ENCODE measurements around the gene AGPAT3.
"Not testable (repeated sequence)": the region's sequence is repeated elsewhere in the genome, so short reads cannot be mapped to it uniquely, and the experiment has no call there.

AGPAT3 gene

DNA sequence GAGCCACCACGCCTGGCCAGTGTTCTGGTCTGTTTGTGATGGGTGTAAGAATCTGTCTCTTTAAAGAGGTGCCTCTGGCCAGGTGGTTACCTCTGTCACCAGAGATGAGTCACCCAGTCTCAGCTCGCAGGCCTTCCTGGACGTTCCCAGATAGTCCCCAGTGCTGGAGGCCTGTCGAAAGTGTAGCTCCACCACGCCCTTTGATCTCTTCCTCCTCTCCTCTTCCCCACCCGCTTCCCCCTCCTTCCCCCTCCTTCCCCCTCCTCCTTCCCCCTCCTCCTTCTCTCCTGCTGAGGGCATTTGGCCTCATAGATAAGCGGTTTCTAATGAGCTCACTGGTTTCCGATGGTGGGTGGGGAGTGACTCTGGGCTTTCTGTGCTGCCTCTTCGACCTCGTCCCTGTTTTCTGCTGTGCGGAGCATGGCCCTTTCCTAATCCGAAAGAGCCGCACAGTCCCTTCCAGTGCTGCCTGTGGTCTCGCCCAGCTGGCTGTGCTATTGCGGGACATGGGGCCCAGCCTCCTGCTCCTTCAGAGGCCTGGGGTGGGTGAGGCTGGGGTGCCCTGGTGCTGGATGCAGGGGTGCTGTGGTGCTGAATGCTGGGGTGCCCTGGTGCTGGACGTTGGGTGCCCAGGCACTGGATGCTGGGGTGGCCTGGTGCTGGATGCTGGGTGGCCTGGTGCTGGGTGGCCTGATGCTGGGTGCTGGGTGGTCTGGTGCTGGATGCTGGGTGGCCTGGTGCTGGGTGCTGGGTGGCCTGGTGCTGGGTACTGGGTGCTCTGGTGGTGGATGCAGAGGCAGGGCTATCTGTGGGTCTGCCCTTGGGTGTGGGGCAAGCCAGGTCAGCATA lies 19.2 kb downstream of the AGPAT3 start:
- DNase-seq, result no peak

DNA sequence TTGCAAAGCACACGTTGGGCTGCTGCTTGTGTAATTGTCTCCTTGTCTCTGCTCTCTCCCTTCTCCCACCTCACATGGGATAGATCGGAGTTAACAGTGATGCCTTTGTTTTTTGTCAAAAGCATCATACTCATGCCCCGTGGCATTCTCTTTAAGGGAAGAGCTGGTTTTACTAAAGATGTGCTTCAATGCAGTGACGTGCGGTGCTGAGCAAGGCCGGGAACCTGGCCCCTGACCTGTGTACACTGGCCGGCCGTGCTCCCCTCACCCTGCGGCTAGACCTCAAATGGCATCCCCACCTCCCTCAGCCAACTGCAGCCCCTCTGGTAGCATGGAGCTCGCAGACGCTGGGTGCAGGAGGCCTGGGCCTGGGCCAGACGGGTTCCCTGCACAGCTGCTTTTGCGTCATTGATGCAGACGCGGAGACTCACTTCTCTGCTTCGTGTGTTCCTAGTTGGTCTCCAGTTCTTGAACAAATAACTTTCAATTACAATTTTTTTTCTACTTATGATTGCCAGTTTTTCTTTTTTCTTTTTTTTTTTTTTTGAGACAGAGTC lies 19.9 kb downstream of the AGPAT3 start:
- no peak for DNase-seq

GRCh38 chr21:43885721-43886120 lies 20.7 kb downstream of the AGPAT3 start:
- DNase-seq, result no peak

DNA sequence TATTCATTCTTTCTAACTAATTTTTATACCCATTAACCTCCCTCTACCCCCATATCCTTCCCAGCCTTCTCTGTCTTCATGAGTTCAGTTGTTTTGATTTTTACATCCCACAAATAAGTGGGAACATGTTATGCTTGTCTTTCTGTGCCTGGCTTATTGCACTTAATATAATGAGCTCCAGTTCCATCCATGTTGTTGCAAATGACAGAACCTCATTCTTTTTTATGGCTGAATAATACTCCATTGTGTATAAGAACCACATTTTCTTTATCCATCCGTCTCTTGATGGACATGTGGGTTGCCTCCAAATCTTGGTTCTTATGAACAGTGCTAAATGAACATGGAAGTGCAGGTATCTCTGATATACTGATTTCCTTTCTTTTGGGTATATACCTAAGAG lies 21.5 kb downstream of the AGPAT3 start:
- DNase-seq, result no peak

DNA sequence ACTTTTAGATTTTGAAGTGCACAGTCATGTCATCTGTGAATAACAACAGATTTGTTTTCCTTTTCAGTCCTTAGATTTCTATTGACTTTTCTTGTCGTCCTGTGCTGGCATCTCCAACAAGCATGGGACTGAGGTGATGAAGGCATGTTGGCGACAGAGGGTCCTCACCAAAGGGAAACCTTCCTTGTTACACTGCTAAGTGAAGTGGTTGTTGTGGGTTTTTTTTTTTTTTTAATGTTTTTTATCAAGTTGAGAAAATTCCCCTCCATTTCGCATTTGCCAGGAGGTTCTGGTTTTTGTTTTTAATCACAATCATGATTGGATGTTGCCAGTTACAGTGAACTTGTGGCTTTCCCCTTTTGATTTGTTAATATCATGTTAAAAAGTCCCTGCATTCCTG lies 24.0 kb downstream of the AGPAT3 start:
- no peak for DNase-seq

DNA sequence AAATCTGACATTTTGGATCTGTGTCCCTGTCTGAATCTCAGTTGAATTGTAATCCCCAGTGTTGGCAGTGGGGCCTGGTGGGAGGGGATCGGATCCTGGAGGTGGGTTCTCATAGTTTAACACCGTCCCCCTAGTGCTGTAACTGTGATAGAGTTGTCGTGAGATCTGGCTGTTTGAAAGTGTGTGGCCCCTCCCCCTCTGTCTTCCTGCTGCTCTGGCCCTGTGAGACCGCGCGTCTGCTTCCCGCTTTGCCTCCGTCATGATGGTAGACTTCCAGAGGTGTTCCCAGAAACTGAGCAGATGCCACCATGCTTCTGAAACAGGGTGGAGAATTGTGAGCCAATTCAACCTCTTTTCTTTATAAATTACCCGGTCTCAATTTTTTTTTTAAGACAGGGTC lies 25.0 kb downstream of the AGPAT3 start:
- DNase-seq, result no peak

- no peak for DNase-seq
These were observed 27.3 kb downstream of the AGPAT3 start for GRCh38 chr21:43892334-43892733.

DNA sequence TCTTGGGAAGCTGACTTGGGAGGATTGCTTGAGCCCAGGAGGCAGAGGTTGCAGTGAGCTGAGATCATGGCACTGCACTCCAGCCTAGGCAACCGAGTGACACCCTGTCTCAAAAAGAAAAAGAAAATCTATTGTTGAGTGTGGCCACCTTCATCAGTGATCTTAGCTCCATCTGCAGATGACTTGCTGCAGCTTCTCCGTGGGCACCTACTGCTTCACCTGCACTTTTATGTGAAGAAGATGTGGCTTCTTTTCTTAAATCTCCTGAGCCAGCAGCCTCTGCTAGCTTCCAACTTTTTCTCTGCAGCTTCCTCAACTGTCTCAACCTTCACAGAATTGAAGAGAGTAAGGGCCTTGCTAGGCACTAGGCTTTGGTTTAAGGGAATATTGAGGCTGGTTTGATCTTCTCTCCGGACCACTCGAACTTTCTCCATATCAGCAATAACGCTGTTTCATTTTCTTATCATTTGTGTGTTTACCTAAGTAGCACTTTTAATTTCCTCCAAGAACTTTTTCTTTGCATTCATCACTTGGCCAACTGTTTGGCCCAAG lies 28.0 kb downstream of the AGPAT3 start:
- DNase-seq, result no peak

DNA sequence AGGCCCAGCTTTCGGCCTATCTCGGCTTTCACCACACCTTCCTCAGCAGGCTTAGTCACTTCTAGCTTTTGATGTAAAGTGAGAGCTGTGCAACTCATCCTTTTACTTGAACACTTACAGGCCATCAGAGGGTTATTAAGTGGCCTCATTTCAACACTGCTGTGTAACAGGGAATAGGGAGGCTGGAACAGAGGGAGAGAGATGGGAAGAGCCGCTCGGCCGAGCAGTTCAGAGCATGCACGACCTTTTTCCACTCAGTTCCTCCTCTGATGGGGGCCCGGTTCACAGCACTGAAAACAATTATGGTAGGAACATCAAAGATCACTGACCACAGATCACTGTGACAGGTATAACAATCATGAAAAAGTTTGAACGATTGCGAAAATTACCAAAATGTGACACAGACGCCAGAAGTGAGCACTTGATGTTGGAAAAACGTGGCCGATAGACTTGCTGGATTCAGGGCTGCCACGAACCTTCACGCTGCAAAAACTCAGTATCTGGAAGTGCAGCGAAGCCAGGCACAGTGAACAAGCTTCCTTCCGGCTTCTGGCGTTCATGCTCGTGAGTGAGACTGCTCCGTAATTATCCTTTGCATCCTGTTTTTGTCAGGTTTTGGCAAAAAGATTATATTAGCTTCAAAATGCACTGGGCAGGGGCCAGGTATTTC lies 28.6 kb downstream of the AGPAT3 start:
- DNase-seq, result no peak

GRCh38 chr21:43894206-43894577 lies 29.2 kb downstream of the AGPAT3 start:
- DNase-seq, result no peak

GRCh38 chr21:43895196-43895595 lies 30.2 kb downstream of the AGPAT3 start:
- no peak for DNase-seq

- DNase-seq, result not testable (repeated sequence)
These were observed 31.8 kb downstream of the AGPAT3 start for GRCh38 chr21:43896696-43897299.

DNA sequence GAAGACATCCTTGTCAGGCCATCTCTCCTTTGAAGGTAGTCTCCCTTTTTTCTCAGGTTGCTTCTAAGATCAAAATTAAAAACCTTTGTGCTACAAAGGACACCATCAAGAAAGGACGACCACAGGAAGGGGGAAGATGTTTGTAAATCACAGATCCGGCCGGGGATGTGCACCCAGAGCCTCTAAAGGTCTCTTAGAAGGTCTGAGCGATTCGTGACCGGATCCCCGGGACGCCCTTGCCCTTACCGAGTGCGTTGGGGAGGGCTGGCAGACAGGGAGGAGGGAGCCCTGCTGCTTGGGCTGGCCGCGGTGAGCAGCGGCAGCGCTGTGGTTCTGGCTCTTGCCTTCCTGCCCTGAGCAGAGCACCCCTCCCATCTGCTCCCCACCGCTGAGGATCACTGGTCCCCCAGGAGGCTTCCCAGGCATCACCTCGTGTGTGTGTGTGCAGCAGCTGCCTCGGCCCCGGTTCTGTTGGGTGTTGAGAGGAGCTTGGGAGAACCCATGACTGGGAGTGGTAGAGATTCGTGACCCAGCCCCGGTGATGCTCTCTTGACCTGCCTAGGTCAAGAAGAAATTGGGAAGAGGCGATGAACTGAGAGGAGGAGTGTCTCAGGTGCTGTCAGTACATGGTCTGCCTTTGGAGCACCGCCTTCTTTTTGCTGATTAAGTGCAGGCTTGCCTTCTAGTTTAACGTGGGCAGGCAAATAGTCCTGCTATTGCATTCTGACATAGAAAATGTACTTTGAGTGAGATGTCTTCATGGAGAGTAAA lies 34.5 kb downstream of the AGPAT3 start:
- DNase-seq, result no peak

DNA sequence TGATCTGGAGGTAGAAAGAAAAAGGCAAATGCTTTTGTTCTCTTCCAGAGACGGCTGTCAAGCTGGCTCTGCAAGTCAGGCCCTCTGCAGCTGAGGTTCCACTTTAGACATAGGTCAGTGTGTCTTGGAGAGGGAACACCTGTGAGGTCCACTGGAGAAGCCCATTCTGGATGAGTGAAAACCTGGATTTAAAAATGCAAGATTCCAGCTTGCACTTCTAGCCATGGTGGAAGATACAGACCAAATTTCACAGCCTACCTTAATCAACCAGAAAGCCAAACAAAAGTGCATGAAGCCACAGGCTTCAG lies 35.0 kb downstream of the AGPAT3 start:
- no peak for DNase-seq

GRCh38 chr21:43900690-43901089 lies 35.7 kb downstream of the AGPAT3 start:
- no peak for DNase-seq

GRCh38 chr21:43902441-43902840 lies 37.4 kb downstream of the AGPAT3 start:
- no peak for DNase-seq

- no peak for DNase-seq
These were observed 38.5 kb downstream of the AGPAT3 start for GRCh38 chr21:43903451-43904091.

DNA sequence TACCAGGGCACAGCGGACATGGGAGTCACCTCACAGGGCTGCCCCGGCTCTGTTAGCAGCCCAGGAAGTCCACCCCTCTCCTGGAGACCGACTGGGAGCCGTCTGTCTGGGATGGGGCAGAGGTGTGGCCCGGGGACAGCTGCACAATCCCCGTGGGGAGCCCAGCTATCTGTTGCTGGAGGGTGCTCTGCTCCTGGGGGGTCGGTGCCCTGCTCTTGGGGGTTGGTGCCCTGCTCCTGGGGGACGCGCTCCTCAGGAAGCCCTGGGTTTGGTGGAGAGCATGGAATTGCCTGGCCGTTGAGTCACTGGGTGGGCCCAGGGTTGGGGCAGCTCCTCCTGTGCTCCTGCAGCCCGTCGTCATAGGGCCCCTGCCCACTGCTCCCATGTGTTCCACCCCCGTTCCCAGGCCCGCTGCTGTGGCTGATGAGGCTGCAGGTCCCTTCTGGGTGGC lies 39.3 kb downstream of the AGPAT3 start:
- no peak for DNase-seq

- no peak for DNase-seq
These were observed 40.9 kb downstream of the AGPAT3 start for GRCh38 chr21:43905726-43906455.

GRCh38 chr21:43906585-43907370 lies 41.8 kb downstream of the AGPAT3 start:
- DNase-seq, result no peak

GRCh38 chr21:43907751-43908150 lies 42.7 kb downstream of the AGPAT3 start:
- no peak for DNase-seq
